Measurements from ENCODE around the gene COL4A4.

Gene COL4A4

GRCh38 chr2:226981791-226982326 lies 182.1 kb downstream of the COL4A4 start:
- no peak for DNase-seq (ENCODE audit: low read depth in 2 of 2)

- no peak for DNase-seq (ENCODE audit: low read depth in 2 of 2)
Observed at GRCh38 chr2:226979004-226979403, 185.0 kb downstream of the COL4A4 start.

- DNase-seq (ENCODE audit: low read depth in 2 of 2), result no peak
Observed at GRCh38 chr2:226978300-226978699, 185.7 kb downstream of the COL4A4 start.

GRCh38 chr2:226977775-226978190 lies 186.2 kb downstream of the COL4A4 start:
- no peak for DNase-seq (ENCODE audit: low read depth in 2 of 2)

GRCh38 chr2:226973816-226974215 lies 190.2 kb downstream of the COL4A4 start:
- no peak for DNase-seq (ENCODE audit: low read depth in 2 of 2)

GRCh38 chr2:226971770-226972169 lies 192.2 kb downstream of the COL4A4 start:
- no peak for DNase-seq (ENCODE audit: low read depth in 2 of 2)

- DNase-seq (ENCODE audit: low read depth in 2 of 2), result no peak
Observed at GRCh38 chr2:226971084-226971483, 192.9 kb downstream of the COL4A4 start.

- no peak for DNase-seq (ENCODE audit: low read depth in 2 of 2)
Observed at GRCh38 chr2:226970362-226970761, 193.6 kb downstream of the COL4A4 start.

GRCh38 chr2:226969417-226970080 lies 194.5 kb downstream of the COL4A4 start:
- DNase-seq (ENCODE audit: low read depth in 2 of 2), result no peak

- DNase-seq (ENCODE audit: low read depth in 2 of 2), result no peak
Observed at GRCh38 chr2:226965376-226965775, 198.6 kb downstream of the COL4A4 start.

- DNase-seq (ENCODE audit: low read depth in 2 of 2), result no peak
Observed at GRCh38 chr2:226963528-226963927, 200.5 kb downstream of the COL4A4 start.

GRCh38 chr2:226962176-226962773 lies 201.7 kb downstream of the COL4A4 start:
- DNase-seq (ENCODE audit: low read depth in 2 of 2), result no peak

GRCh38 chr2:226959418-226959817 lies 204.6 kb downstream of the COL4A4 start:
- no peak for DNase-seq (ENCODE audit: low read depth in 2 of 2)

- DNase-seq (ENCODE audit: low read depth in 2 of 2), result no peak
Observed at GRCh38 chr2:226956659-226957058, 207.3 kb downstream of the COL4A4 start.

GRCh38 chr2:226953826-226954225 lies 210.2 kb downstream of the COL4A4 start:
- DNase-seq (ENCODE audit: low read depth in 2 of 2), result no peak

GRCh38 chr2:226953206-226953605 lies 210.8 kb downstream of the COL4A4 start:
- DNase-seq (ENCODE audit: low read depth in 2 of 2), result no peak
